NCI-H510A (cell line): ENCODE data around the gene C6orf141.
"Not testable (repeated sequence)": the region's sequence is repeated elsewhere in the genome, so short reads cannot be mapped to it uniquely, and the experiment has no call there.

Source experiments
- DNase-seq: peaks from one replicate; lab custom pipeline; 2025; lab: John Stamatoyannopoulos, UW

The C6orf141 gene

GRCh38 chr6:49576618-49577017 is 26.1 kb downstream of the C6orf141 start:
- DNase-seq: no peak

- DNase-seq: no peak
Measured at GRCh38 chr6:49579649-49580048, 29.2 kb downstream of the C6orf141 start.

GRCh38 chr6:49582529-49582928 is 32.1 kb downstream of the C6orf141 start:
- no peak for DNase-seq

- not testable (repeated sequence) for DNase-seq
Measured at GRCh38 chr6:49587262-49587661, 36.8 kb downstream of the C6orf141 start.
